SK-N-SH treated with all-trans-retinoic acid at 6 μM for 48 hours (cell line): ENCODE results near the gene DHX38.

ENCODE experiments used
- ATAC-seq: fragments of 200-7000 bp; cut with Tn5 transposase; 3 replicates; pipeline ENCODE4 v1.9.1; 2020; ENCODE audit warnings: mild to moderate bottlenecking, moderate library complexity
- ARNTL ChIP-seq: fragments of 450-650 bp; formaldehyde crosslinking; IDR thresholded peaks from 2 replicates; pipeline ENCODE4 v1.5.0; 2020; ENCODE audit warnings: low read depth, mild to moderate bottlenecking, moderate library complexity, borderline replicate concordance
- BACH2 ChIP-seq: fragments of 250-450 bp; sonication (Bioruptor Pico); IDR thresholded peaks from 2 replicates; pipeline ENCODE4 v1.9.0; 2021; ENCODE audit warnings: mild to moderate bottlenecking, borderline replicate concordance
- ESRRG ChIP-seq: fragments of 250-450 bp; sonication (Bioruptor Pico); IDR thresholded peaks from 2 replicates; pipeline ENCODE4 v1.6.1; 2021; ENCODE audit warnings: mild to moderate bottlenecking
- GLIS3 ChIP-seq: fragments of 250-450 bp; sonication (Bioruptor Pico); IDR thresholded peaks from 2 replicates; pipeline ENCODE4 v1.5.0; 2020; ENCODE audit warnings: mild to moderate bottlenecking, moderate library complexity
- ISL1 ChIP-seq: fragments of 250-450 bp; sonication (Bioruptor Pico); IDR thresholded peaks from 2 replicates; pipeline ENCODE4 v2.1.2; 2022; ENCODE audit warnings: mild to moderate bottlenecking, moderate library complexity
- OSR1 ChIP-seq: fragments of 250-450 bp; sonication (Bioruptor Pico); IDR thresholded peaks from 2 replicates; pipeline ENCODE4 v1.8.0; 2022; ENCODE audit warnings: moderate library complexity, mild to moderate bottlenecking, inconsistent platforms
- POU6F1 ChIP-seq: fragments of 250-450 bp; sonication (Bioruptor Pico); IDR thresholded peaks from 2 replicates; pipeline ENCODE4 v1.8.0; 2021; ENCODE audit warnings: low read depth, mild to moderate bottlenecking, moderate library complexity, borderline replicate concordance
- PPARA ChIP-seq: fragments of 250-450 bp; sonication (Bioruptor Pico); IDR thresholded peaks from 2 replicates; pipeline ENCODE4 v1.5.0; 2020; ENCODE audit warnings: mild to moderate bottlenecking, borderline replicate concordance
- RARB ChIP-seq: fragments of 250-450 bp; sonication (Bioruptor Pico); IDR thresholded peaks from 2 replicates; pipeline ENCODE4 v1.8.0; 2021; ENCODE audit warnings: mild to moderate bottlenecking, moderate library complexity
- SNAI2 ChIP-seq: fragments of 250-450 bp; sonication (Bioruptor Pico); IDR thresholded peaks from 2 replicates; pipeline ENCODE4 v1.5.0; 2020; ENCODE audit warnings: mild to moderate bottlenecking, moderate library complexity
- TCF4 ChIP-seq: fragments of 250-450 bp; sonication (Bioruptor Pico); IDR thresholded peaks from 2 replicates; pipeline ENCODE4 v1.8.0; 2021; ENCODE audit warnings: mild to moderate bottlenecking, moderate library complexity, borderline replicate concordance
- TOX ChIP-seq: fragments of 250-450 bp; sonication (Bioruptor Pico); IDR thresholded peaks from 2 replicates; pipeline ENCODE4 v1.8.0; 2021; ENCODE audit warnings: mild to moderate bottlenecking, moderate library complexity, borderline replicate concordance
- TSHZ2 ChIP-seq: fragments of 250-450 bp; sonication (Bioruptor Pico); IDR thresholded peaks from 2 replicates; pipeline ENCODE4 v1.5.0; 2020; ENCODE audit warnings: mild to moderate bottlenecking, moderate library complexity
- ZC3H10 ChIP-seq: fragments of 250-450 bp; sonication (Bioruptor Pico); IDR thresholded peaks from 2 replicates; pipeline ENCODE4 v1.5.1; 2021; ENCODE audit warnings: mild to moderate bottlenecking, moderate library complexity
- ZFP3 ChIP-seq: fragments of 250-450 bp; sonication (Bioruptor Pico); IDR thresholded peaks from 2 replicates; pipeline ENCODE4 v1.5.0; 2020; ENCODE audit warnings: mild to moderate bottlenecking, moderate library complexity
- ZFP30 ChIP-seq: fragments of 450-650 bp; formaldehyde crosslinking; IDR thresholded peaks from 2 replicates; pipeline ENCODE4 v1.5.0; 2022; ENCODE audit warnings: mild to moderate bottlenecking, moderate library complexity
- ZNF565 ChIP-seq: fragments of 450-650 bp; formaldehyde crosslinking; conservative IDR thresholded peaks from 2 replicates; pipeline ENCODE4 v1.5.0; 2020; ENCODE audit warnings: low read depth, mild to moderate bottlenecking, moderate library complexity
- ZNF8 ChIP-seq: fragments of 450-650 bp; formaldehyde crosslinking; IDR thresholded peaks from 2 replicates; pipeline ENCODE4 v1.5.0; 2020; ENCODE audit warnings: mild to moderate bottlenecking, moderate library complexity
- TF ChIP-seq, protein P1 (sequence below): fragments of 250-450 bp; sonication (Bioruptor Pico); IDR thresholded peaks from 2 replicates; pipeline ENCODE4 v1.5.1; 2021; ENCODE audit warnings: mild to moderate bottlenecking, moderate library complexity
- TF ChIP-seq, protein P2 (sequence below): fragments of 250-450 bp; sonication (Bioruptor Pico); IDR thresholded peaks from 2 replicates; pipeline ENCODE4 v1.8.0; 2020; ENCODE audit warnings: mild to moderate bottlenecking, moderate library complexity, borderline replicate concordance

Gene DHX38

GRCh38 chr16:72159386-72159785 lies 65.7 kb downstream of the DHX38 start (continued):
- no peak for TF ChIP-seq ZNF8
- TF ChIP-seq SNAI2 (CRISPR knock-in tag), result no peak
- no peak for TF ChIP-seq TOX
- TF ChIP-seq ZNF565 (CRISPR knock-in tag), result no peak
- TF ChIP-seq ISL1 (CRISPR knock-in tag), result no peak
- TF ChIP-seq PPARA (CRISPR knock-in tag), result no peak

- ATAC-seq, result no peak
- TF ChIP-seq, protein P1, sequence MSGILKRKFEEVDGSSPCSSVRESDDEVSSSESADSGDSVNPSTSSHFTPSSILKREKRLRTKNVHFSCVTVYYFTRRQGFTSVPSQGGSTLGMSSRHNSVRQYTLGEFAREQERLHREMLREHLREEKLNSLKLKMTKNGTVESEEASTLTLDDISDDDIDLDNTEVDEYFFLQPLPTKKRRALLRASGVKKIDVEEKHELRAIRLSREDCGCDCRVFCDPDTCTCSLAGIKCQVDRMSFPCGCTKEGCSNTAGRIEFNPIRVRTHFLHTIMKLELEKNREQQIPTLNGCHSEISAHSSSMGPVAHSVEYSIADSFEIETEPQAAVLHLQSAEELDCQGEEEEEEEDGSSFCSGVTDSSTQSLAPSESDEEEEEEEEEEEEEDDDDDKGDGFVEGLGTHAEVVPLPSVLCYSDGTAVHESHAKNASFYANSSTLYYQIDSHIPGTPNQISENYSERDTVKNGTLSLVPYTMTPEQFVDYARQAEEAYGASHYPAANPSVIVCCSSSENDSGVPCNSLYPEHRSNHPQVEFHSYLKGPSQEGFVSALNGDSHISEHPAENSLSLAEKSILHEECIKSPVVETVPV (CRISPR knock-in tag), result no peak
- no peak for TF ChIP-seq ZFP30 (CRISPR knock-in tag)
- no peak for TF ChIP-seq PPARA (CRISPR knock-in tag)
- TF ChIP-seq ZNF565 (CRISPR knock-in tag), result no peak
- TF ChIP-seq GLIS3 (CRISPR knock-in tag), result no peak
- no peak for TF ChIP-seq ARNTL (CRISPR knock-in tag)
- no peak for TF ChIP-seq SNAI2 (CRISPR knock-in tag)
- no peak for TF ChIP-seq TSHZ2 (CRISPR knock-in tag)
- TF ChIP-seq RARB, result no peak
- TF ChIP-seq ESRRG (CRISPR knock-in tag), result no peak
- no peak for TF ChIP-seq POU6F1 (CRISPR knock-in tag)
- TF ChIP-seq ZFP3, result no peak
- no peak for TF ChIP-seq TCF4
- no peak for TF ChIP-seq ISL1 (CRISPR knock-in tag)
- TF ChIP-seq, protein P2, sequence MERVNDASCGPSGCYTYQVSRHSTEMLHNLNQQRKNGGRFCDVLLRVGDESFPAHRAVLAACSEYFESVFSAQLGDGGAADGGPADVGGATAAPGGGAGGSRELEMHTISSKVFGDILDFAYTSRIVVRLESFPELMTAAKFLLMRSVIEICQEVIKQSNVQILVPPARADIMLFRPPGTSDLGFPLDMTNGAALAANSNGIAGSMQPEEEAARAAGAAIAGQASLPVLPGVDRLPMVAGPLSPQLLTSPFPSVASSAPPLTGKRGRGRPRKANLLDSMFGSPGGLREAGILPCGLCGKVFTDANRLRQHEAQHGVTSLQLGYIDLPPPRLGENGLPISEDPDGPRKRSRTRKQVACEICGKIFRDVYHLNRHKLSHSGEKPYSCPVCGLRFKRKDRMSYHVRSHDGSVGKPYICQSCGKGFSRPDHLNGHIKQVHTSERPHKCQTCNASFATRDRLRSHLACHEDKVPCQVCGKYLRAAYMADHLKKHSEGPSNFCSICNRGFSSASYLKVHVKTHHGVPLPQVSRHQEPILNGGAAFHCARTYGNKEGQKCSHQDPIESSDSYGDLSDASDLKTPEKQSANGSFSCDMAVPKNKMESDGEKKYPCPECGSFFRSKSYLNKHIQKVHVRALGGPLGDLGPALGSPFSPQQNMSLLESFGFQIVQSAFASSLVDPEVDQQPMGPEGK (CRISPR knock-in tag), result no peak
- no peak for TF ChIP-seq ZNF8
- TF ChIP-seq BACH2 (CRISPR knock-in tag), result no peak
- TF ChIP-seq OSR1 (CRISPR knock-in tag), result no peak
- no peak for TF ChIP-seq ZC3H10
Observed at GRCh38 chr16:72159801-72160200, 66.2 kb downstream of the DHX38 start.

- no peak for ATAC-seq
- TF ChIP-seq PPARA (CRISPR knock-in tag) (no peak), GLIS3 (CRISPR knock-in tag) (no peak), ESRRG (CRISPR knock-in tag) (no peak), TOX (no peak), BACH2 (CRISPR knock-in tag) (no peak), ZNF565 (CRISPR knock-in tag) (no peak), ARNTL (CRISPR knock-in tag) (no peak)
- TF ChIP-seq, protein P2 (CRISPR knock-in tag), result no peak
- TF ChIP-seq, protein P1 (CRISPR knock-in tag), result no peak
Observed at GRCh38 chr16:72162105-72162692, 68.6 kb downstream of the DHX38 start.
